ENCODE results near the gene PAXX.
"Not testable (repeated sequence)": the region's sequence is repeated elsewhere in the genome, so short reads cannot be mapped to it uniquely, and the experiment has no call there.

The PAXX gene

GRCh38 chr9:137031904-137032640, 39.9 kb downstream of the PAXX start, which contains the start of gene FUT7:
Gene FUT7, minus strand, starts transcription at chr9:137032088. Its CDS starts 97 bp downstream, at chr9:137031991.
- DNase-seq (ENCODE audit: low read depth, low spot score): no peak

GRCh38 chr9:137032858-137033257, 40.6 kb downstream of the PAXX start:
- no peak for DNase-seq (ENCODE audit: low read depth, low spot score)

- DNase-seq (ENCODE audit: low read depth, low spot score): not testable (repeated sequence)
Observed at GRCh38 chr9:137033481-137033880, 41.3 kb downstream of the PAXX start.

GRCh38 chr9:137034039-137034708, 42.0 kb downstream of the PAXX start:
- no peak for DNase-seq (ENCODE audit: low read depth, low spot score)

- no peak for DNase-seq (ENCODE audit: low read depth, low spot score)
Observed at GRCh38 chr9:137034709-137035506, 42.7 kb downstream of the PAXX start.

GRCh38 chr9:137035507-137035834, 43.2 kb downstream of the PAXX start:
- no peak for DNase-seq (ENCODE audit: low read depth, low spot score)

- no peak for DNase-seq (ENCODE audit: low read depth, low spot score)
Observed at GRCh38 chr9:137035937-137036336, 43.7 kb downstream of the PAXX start.

- no peak for DNase-seq (ENCODE audit: low read depth, low spot score)
Observed at GRCh38 chr9:137037035-137037434, 44.8 kb downstream of the PAXX start.

GRCh38 chr9:137037483-137037882, 45.3 kb downstream of the PAXX start:
- no peak for DNase-seq (ENCODE audit: low read depth, low spot score)

- DNase-seq (ENCODE audit: low read depth, low spot score): no peak
Observed at GRCh38 chr9:137038916-137039315, 46.7 kb downstream of the PAXX start.

- no peak for DNase-seq (ENCODE audit: low read depth, low spot score)
Observed at GRCh38 chr9:137039611-137040366, 47.6 kb downstream of the PAXX start.

- DNase-seq (ENCODE audit: low read depth, low spot score): no peak
Observed at GRCh38 chr9:137040568-137040967, 48.3 kb downstream of the PAXX start.

- DNase-seq (ENCODE audit: low read depth, low spot score): no peak
Observed at GRCh38 chr9:137041124-137041523, 48.9 kb downstream of the PAXX start.

- DNase-seq (ENCODE audit: low read depth, low spot score): no peak
Observed at GRCh38 chr9:137042751-137043727, 50.8 kb downstream of the PAXX start.
